Loucy (cell line): Measurements from ENCODE around the gene MISP3.

ENCODE experiments used
- H2AFZ ChIP-seq: fragments of 200-600 bp; sonication (generic); 2 replicates; pipeline ENCODE4 v1.6.0; 2016; ENCODE audit warnings: antibody characterized with exemption, mild to moderate bottlenecking, low read length, moderate library complexity
- H3F3A ChIP-seq: fragments of 200-600 bp; 2 replicates; pipeline ENCODE4 v1.6.0; 2016; ENCODE audit warnings: antibody characterized with exemption, low read depth, mild to moderate bottlenecking
- H3K27me3 ChIP-seq: fragments of 200-600 bp; sonication (generic); 2 replicates; pipeline ENCODE4 v1.6.1; 2014; ENCODE audit warnings: low read length, mild to moderate bottlenecking; ENCODE audit not compliant: insufficient read depth, poor library complexity, severe bottlenecking
- H3K36me3 ChIP-seq: fragments of 200-600 bp; sonication (generic); 2 replicates; pipeline ENCODE4 v1.6.1; 2016; ENCODE audit warnings: low read length; ENCODE audit not compliant: insufficient read depth
- H3K4me1 ChIP-seq: fragments of 200-600 bp; sonication (generic); 2 replicates; pipeline ENCODE4 v1.5.1; 2014; ENCODE audit warnings: low read length, mild to moderate bottlenecking; ENCODE audit not compliant: insufficient read depth, poor library complexity, severe bottlenecking
- H3K4me2 ChIP-seq: fragments of 200-600 bp; sonication (generic); 2 replicates; pipeline ENCODE4 v1.6.0; 2014; ENCODE audit warnings: antibody characterized with exemption, low read length, low read depth, mild to moderate bottlenecking; ENCODE audit not compliant: poor library complexity, severe bottlenecking
- H3K4me3 ChIP-seq: fragments of 200-600 bp; sonication (generic); 2 replicates; pipeline ENCODE4 v1.5.1; 2014; ENCODE audit warnings: low read length, mild to moderate bottlenecking, mixed read lengths; ENCODE audit not compliant: poor library complexity, severe bottlenecking
- H3K79me2 ChIP-seq: fragments of 200-600 bp; sonication (generic); 2 replicates; pipeline ENCODE4 v1.6.1; 2014; ENCODE audit warnings: low read length; ENCODE audit not compliant: insufficient read depth
- H3K9ac ChIP-seq: fragments of 200-600 bp; sonication (generic); 2 replicates; pipeline ENCODE4 v1.6.0; 2014; ENCODE audit warnings: mild to moderate bottlenecking, low read depth, low read length, moderate library complexity; ENCODE audit not compliant: poor library complexity, severe bottlenecking
- H3K9me2 ChIP-seq: fragments of 200-600 bp; sonication (generic); replicated peaks from 2 replicates; pipeline ENCODE4 v1.6.1; 2016; ENCODE audit warnings: low read depth, low read length, mixed read lengths
- H3K9me3 ChIP-seq: fragments of 200-600 bp; sonication (generic); 2 replicates; pipeline ENCODE4 v1.6.1; 2014; ENCODE audit warnings: mild to moderate bottlenecking, antibody characterized with exemption, low read length, low read depth; ENCODE audit not compliant: insufficient read depth
- H4K20me1 ChIP-seq: fragments of 200-600 bp; sonication (generic); 2 replicates; pipeline ENCODE4 v1.6.0; 2014; ENCODE audit warnings: antibody characterized with exemption, low read length, mild to moderate bottlenecking; ENCODE audit not compliant: insufficient read depth, poor library complexity, severe bottlenecking
- EZH2phosphoT487 ChIP-seq: fragments of 200-600 bp; IDR thresholded peaks from 2 replicates; pipeline ENCODE4 v1.6.1; 2018; ENCODE audit warnings: antibody characterized with exemption, mild to moderate bottlenecking, moderate library complexity, borderline replicate concordance
- TF ChIP-seq, protein P1 (sequence below): fragments of 200-600 bp; sonication (generic); conservative IDR thresholded peaks from 2 replicates; pipeline ENCODE4 v1.5.1; 2014; ENCODE audit warnings: mild to moderate bottlenecking, antibody characterized with exemption, low read length

Gene MISP3

DNA sequence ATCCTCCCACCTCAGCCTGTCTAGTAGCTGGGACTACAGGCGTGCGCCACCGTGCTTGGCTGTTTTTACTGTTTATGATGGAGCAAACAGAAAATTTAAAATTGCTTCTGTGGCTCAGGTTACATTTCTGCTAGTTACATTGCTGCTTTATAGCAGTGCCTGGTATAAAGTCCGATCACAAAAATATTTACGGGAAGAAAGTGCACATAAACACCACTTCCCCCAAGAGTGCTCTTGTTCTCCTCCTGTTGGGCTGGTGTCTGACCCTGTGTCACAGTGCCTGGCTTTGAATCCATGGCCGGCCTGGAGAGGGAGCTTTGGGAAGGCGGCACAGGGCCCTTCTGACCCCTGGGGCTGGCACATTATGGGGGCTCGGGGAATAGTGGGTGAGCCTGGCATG is 33.1 kb downstream of the MISP3 start:
- no peaks in the 10 kb centered on the region for H3K9me2 ChIP-seq
- TF ChIP-seq, protein P1, sequence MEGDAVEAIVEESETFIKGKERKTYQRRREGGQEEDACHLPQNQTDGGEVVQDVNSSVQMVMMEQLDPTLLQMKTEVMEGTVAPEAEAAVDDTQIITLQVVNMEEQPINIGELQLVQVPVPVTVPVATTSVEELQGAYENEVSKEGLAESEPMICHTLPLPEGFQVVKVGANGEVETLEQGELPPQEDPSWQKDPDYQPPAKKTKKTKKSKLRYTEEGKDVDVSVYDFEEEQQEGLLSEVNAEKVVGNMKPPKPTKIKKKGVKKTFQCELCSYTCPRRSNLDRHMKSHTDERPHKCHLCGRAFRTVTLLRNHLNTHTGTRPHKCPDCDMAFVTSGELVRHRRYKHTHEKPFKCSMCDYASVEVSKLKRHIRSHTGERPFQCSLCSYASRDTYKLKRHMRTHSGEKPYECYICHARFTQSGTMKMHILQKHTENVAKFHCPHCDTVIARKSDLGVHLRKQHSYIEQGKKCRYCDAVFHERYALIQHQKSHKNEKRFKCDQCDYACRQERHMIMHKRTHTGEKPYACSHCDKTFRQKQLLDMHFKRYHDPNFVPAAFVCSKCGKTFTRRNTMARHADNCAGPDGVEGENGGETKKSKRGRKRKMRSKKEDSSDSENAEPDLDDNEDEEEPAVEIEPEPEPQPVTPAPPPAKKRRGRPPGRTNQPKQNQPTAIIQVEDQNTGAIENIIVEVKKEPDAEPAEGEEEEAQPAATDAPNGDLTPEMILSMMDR, result no peak
- TF ChIP-seq EZH2phosphoT487, result no peak
- H2AFZ ChIP-seq, result no peak overlapping the region
- no peak overlapping the region for H3K4me2 ChIP-seq
- H3K79me2 ChIP-seq, result no peaks in the 10 kb centered on the region
- no peaks in the 10 kb centered on the region for H3K9me3 ChIP-seq
- H3K4me1 ChIP-seq, result no peaks in the 10 kb centered on the region
- H3F3A ChIP-seq, result no peaks in the 10 kb centered on the region
- no peaks in the 10 kb centered on the region for H4K20me1 ChIP-seq
- no peaks in the 10 kb centered on the region; the same call in 1 of the 2 replicates for H3K36me3 ChIP-seq
- H3K4me3 ChIP-seq, result no peak overlapping the region
- no peak overlapping the region for H3K9ac ChIP-seq
- no peaks in the 10 kb centered on the region for H3K27me3 ChIP-seq

DNA sequence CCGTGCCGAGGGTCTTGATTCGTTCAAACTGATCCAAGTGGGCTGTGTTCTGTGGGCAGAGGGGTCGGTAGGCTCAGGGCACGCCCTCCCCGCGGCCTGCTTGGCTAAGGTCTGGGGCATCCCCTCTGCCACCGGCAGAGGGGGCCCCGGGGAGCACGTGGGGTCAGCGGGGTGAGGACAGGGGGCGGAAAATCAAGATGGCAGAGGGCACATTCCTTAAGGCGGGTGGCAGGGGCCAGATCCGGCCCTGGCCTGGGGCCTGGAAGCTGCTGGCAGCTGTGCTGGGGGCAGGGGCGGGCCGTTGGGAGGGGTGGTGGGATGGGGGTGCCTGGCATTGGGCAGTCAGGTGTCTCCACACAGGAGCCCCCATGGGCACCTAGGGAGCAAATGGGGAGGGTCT is 34.3 kb downstream of the MISP3 start:
- no peaks in the 10 kb centered on the region for H3K27me3 ChIP-seq
- no peak overlapping the region for H3K4me3 ChIP-seq
- TF ChIP-seq, protein P1, result no peak
- no peak for TF ChIP-seq EZH2phosphoT487
- H3K4me2 ChIP-seq, result no peak overlapping the region
- H3K36me3 ChIP-seq, result no peaks in the 10 kb centered on the region; the same call in 1 of the 2 replicates
- no peaks in the 10 kb centered on the region for H3F3A ChIP-seq
- no peaks in the 10 kb centered on the region for H3K79me2 ChIP-seq
- no peaks in the 10 kb centered on the region for H3K9me3 ChIP-seq
- H4K20me1 ChIP-seq, result no peaks in the 10 kb centered on the region
- no peak overlapping the region for H3K9ac ChIP-seq
- peaks cover 2% of the 10 kb centered on the region for H3K4me1 ChIP-seq
- H2AFZ ChIP-seq, result no peak overlapping the region
- H3K9me2 ChIP-seq, result no peaks in the 10 kb centered on the region

DNA sequence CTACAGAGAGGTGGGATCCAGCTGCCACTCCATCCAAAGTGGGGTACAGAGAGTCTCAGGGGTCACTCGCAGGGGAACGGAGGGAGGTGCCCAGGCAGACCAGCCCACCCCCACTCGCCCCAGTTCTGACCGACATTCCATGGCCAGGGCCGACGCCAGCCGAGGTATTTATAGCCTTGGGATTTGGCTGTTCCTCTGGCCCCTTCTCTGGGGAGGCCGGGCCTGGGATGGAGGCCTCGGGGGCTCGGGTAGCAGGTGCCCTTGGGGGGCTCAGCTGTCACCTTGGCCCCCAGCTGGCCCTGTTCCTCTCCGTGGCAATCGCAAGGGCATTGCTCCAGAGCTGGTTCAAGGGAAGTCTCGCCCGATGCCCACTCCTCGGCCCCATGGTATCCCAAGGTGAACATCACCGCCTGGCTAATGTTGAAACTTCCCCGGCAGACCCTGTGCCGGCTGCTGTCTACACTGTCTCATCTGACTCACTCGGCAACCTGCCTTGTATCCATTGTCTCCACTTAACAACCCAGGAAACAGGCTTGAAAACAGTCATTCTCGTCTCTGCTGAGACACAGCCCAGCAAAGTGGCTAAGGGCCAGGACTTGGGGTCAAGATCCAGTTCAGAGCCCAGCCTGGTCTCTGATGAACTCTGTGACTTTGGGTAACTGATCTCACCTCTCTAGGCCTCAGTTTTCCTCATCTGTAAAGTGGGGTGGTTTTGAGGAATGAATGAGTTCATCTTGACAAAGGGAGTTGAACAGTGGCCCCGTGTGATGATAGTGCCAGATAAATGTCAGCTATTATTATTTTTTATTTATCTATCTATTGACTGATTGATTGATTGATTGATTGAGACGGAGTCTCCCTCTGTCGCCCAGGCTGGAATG is 35.2 kb downstream of the MISP3 start:
- H3K4me2 ChIP-seq, result no peak overlapping the region
- no peak overlapping the region for H2AFZ ChIP-seq
- TF ChIP-seq, protein P1, result no peak
- no peak for TF ChIP-seq EZH2phosphoT487
- peaks cover 11% of the 10 kb centered on the region for H3K4me1 ChIP-seq
- no peak overlapping the region for H3K4me3 ChIP-seq
- no peaks in the 10 kb centered on the region; the same call in 1 of the 2 replicates for H3K36me3 ChIP-seq
- no peaks in the 10 kb centered on the region for H3F3A ChIP-seq
- peaks cover 4% of the 10 kb centered on the region; the same call in 1 of the 2 replicates for H3K79me2 ChIP-seq
- H3K9me3 ChIP-seq, result no peaks in the 10 kb centered on the region
- no peaks in the 10 kb centered on the region for H4K20me1 ChIP-seq
- no peaks in the 10 kb centered on the region for H3K9me2 ChIP-seq
- no peaks in the 10 kb centered on the region for H3K27me3 ChIP-seq
- no peak overlapping the region for H3K9ac ChIP-seq
